Choroid plexus epithelial cell (primary cell): Measurements from ENCODE around the gene TMEM181.

Experiments used
- DNase-seq: peaks from one replicate; pipeline ENCODE4 v3.0.0-alpha.2; 2010; ENCODE audit warnings: low read depth
- H3K4me3 ChIP-seq: 2 replicates; pipeline ENCODE4 v1.5.1; 2011; ENCODE audit warnings: low read depth, mild to moderate bottlenecking, control low read depth, low read length, moderate library complexity
- TF ChIP-seq, protein P1 (sequence below): conservative IDR thresholded peaks from 2 replicates; pipeline ENCODE4 v1.5.1; 2011; ENCODE audit warnings: low read depth, mild to moderate bottlenecking, control low read depth, inconsistent platforms, low read length, moderate library complexity

Gene TMEM181

DNA sequence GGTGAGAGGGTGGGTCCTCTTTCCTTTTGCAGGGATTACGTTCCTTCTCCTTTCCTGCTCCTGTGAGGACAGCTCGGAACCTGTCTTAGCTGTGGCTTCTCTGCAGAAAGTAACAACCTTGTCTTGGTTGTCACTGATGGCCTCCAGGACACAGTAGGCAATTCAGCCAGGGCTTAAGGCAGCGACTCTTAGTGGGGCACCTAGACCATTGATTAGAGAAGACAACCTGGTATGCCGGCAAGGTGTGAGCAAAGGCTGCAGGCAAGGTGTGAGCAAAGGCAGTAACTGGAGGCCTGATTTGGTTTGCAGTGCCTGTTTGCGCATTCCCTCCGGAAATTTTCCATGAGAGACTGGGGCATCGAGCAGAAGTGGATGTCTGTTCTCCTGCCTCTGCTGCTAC lies 47.0 kb downstream of the TMEM181 start:
- no peak for DNase-seq
- H3K4me3 ChIP-seq: no peak overlapping the region
- TF ChIP-seq, protein P1, sequence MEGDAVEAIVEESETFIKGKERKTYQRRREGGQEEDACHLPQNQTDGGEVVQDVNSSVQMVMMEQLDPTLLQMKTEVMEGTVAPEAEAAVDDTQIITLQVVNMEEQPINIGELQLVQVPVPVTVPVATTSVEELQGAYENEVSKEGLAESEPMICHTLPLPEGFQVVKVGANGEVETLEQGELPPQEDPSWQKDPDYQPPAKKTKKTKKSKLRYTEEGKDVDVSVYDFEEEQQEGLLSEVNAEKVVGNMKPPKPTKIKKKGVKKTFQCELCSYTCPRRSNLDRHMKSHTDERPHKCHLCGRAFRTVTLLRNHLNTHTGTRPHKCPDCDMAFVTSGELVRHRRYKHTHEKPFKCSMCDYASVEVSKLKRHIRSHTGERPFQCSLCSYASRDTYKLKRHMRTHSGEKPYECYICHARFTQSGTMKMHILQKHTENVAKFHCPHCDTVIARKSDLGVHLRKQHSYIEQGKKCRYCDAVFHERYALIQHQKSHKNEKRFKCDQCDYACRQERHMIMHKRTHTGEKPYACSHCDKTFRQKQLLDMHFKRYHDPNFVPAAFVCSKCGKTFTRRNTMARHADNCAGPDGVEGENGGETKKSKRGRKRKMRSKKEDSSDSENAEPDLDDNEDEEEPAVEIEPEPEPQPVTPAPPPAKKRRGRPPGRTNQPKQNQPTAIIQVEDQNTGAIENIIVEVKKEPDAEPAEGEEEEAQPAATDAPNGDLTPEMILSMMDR: no peak

- TF ChIP-seq, protein P1: no peak
- DNase-seq: peak; percentile 15
- no peak overlapping the region for H3K4me3 ChIP-seq
These were observed 47.7 kb downstream of the TMEM181 start for GRCh38 chr6:158607411-158608170.

- no peak for DNase-seq
- TF ChIP-seq, protein P1: no peak
- no peak overlapping the region for H3K4me3 ChIP-seq
These were observed 48.3 kb downstream of the TMEM181 start for GRCh38 chr6:158608221-158608620.

DNA sequence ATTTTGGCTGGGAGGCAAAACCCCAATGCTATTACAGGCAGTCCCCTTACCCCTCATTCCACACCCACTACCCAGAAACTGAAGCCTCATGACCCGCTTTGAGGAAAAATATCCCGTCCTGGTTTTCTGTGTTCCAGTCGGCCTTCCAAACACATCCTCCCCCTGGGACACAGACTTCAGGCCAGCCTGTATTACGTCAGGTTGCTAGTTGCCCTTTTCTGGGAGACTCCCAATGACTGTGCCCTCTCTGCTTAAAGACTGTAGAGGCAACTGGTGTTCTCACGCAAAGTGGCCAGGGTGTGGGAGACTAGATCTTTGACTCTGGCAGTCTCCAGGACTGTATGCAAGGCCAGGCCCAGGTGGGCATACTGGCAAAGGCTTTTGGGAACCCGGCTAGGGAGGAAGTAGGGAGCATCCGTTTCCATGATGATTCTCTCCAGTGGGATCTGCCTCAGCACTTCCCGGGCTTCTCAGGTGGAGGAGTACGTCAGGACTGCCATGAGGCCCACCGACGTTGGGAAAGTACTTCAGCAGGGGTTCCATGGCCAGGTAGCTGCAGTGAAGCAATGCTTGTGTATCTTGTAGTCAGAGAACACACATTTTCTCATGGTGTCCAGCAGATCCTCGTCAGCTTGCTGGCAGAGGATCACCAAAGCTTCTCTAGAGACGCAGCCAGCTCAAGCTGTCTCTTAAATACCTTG lies 49.7 kb downstream of the TMEM181 start:
- TF ChIP-seq, protein P1: no peak
- no peak for DNase-seq
- H3K4me3 ChIP-seq: no peak overlapping the region

DNA sequence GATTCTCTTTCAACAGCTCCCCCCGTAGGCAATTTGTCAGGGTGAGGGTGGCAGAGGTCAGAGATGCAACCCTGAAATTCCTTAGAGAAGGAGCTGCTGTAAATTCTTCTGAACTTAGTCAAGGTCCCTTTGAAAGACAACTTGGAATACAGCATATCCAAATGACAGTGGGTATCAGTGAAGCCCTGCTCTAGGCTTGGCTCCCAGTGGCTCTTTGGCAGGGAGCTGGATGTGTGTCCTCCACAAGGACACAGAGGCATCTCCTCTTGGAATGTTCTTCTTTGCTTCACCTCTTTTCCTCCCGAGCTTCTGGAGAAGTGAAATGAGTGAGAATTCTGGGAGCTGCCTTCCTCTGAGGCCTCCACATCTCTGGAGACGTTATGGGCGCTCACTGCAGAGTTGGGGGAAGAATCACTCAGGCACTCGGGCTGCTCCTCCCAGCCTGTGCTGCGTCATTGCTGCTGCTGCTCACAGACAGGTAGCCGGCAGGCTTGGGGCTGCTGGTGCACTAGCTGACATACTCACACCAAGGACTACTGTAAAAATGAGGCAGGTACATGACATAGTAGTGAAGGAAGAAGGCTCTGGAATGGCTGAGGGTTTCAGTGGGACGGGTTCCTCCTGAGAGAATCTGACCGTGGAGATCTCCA lies 50.6 kb downstream of the TMEM181 start:
- TF ChIP-seq, protein P1: no peak
- DNase-seq: no peak
- H3K4me3 ChIP-seq: no peak overlapping the region

DNA sequence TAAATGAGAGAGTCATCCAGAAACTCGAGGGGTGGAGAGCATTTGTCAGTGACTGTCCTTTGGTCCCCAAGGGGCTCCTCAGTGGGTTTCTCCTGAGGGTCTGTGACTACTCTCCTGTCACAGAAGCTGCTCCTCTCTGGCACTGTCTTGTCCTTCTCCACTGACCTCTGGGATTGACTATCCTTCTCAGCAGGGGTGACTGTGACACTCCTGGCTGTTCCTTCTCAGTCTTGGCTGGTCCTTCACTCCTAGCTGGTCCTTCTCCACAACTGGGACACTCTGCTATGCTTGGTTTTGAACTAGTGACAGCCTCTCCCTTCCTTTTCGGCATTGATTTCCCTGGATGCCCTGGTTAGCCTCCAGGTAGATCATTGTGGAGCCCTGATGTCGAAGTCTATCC lies 51.1 kb downstream of the TMEM181 start:
- no peak overlapping the region for H3K4me3 ChIP-seq
- TF ChIP-seq, protein P1: no peak
- no peak for DNase-seq
